GM18868 (cell line): ENCODE measurements around the gene SCYGR4.
A peak's percentile ranks its signal among the peaks of the same experiment; 100 is the strongest.

ENCODE experiments used
- ATAC-seq: cut with Tn5 transposase; IDR thresholded peaks from one replicate; pipeline ENCODE4 v1.9.1; 2021; ENCODE audit warnings: mild to moderate bottlenecking, moderate library complexity; ENCODE audit not compliant: unreplicated experiment

The SCYGR4 gene

DNA sequence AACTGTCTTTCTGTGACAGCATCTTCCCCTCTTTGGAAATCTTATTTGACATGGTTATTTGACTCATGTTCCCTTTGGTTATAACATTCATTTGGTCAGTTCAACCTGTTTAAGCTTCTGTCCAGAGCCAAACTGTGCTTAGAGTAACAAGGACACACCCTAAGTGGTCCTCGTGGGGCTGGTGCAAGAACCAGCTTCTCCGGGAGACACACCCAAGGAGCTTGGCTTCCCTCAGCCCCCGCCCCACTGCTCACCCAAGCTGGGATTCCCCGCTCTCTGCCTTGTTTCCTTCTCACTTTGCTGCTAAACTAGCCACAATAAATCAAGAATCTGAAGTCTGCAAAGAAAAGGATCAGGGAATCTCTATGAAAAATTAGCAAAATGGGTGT lies 4.0 kb upstream of the SCYGR4 start:
- no peak for ATAC-seq

DNA sequence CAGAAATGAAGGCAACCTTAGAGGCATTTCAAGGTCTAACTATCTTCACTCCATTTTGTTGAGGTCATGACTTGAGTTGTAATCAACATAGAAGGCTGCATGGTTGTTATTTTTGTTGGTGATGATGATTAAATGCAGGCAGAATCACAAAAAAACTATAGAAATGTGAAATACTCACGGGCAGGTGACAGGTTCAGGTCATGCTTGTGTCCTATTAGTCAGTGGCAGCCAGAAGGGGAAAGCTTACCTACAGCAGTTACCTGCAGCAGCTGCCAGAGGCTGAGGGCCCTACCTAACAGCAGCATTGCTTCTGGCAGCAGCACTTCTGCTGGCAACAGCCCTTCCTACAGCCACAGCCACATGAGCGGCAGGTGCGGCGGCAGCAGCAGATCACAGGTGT lies 3.1 kb upstream of the SCYGR4 start:
- ATAC-seq, result no peak

DNA sequence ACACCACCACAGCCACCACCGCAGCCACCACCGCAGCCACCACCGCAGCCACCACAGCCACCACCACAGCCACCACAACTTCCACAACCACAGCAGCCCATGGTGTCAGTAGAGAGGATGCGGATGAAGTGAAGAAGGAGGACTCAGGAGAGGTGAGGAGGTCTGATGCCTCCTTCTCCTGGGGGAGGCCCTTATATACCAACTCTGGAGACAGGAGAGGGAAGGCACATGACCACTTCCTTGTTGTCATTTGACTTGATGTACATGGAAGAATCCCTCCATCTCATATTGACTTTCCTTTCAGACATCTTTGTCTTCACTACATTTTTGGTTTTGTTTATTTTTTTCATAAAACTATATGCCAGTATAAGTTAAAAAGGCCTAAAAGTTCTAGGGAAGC lies 2.6 kb upstream of the SCYGR4 start, which contains the start of gene SCYGR3:
Gene SCYGR3 (minus strand): TSS at position 101 of the 400 bp plus-strand sequence. CDS start 0 bp downstream, at position 101.
- no peak for ATAC-seq

DNA sequence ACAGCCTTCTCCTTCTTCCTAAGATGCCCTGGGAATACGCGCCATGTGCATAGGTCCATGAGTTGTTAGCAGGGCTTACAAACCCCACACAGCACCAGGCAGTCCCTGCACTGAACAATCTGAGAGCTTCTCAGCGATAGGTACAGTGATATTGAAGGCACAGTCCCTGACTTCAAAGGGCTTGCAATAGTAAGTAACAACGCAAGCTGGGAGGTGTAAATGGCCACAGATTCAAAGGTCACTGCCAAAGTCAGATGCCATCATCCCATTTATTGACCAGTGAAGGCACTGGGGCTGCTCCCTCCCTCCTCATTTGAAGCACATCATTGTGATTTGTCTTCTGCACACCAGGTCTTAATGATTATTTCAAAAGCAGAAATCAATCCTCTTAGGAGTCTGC lies 2.1 kb upstream of the SCYGR4 start:
- ATAC-seq, result no peak

DNA sequence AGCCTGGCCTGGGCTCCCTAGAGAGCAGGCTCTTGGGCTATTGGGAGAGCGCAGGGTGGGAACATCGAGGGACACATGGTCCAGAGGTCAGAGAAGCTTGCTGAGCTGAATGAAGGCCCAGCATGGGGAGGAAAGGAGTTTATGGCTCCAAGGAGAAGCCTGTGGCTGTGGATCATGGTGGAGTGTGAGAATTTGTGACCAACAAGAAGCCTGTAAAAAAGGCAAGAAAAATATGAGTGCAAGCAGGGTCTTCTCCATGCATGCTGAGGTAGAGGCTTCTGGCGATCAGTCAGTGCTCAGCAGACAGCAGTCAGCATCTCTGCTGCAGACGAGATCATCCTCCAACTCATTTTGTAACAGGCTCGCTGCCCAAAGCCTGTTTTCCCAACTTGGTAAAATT lies 1.4 kb upstream of the SCYGR4 start:
- no peak for ATAC-seq

DNA sequence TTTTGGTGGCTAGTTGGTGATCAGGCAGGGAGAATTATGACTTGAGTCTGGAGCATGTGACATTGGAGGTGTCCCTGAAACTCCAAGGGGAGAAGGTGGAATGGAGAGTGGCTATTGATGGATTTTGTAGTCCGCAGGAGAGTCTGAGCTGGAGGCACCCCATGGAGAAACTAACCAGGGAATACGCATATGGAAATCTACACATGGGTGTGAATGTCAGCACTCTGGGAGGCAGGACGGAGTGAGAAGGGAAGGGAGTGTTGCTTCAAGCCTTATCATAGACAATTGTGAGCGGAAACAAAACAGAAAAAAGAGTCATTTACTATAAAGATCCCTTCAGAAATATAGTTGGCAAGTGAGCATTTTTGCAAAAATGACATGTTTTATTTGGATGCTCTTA lies 667 bp upstream of the SCYGR4 start:
- ATAC-seq, result no peak

DNA sequence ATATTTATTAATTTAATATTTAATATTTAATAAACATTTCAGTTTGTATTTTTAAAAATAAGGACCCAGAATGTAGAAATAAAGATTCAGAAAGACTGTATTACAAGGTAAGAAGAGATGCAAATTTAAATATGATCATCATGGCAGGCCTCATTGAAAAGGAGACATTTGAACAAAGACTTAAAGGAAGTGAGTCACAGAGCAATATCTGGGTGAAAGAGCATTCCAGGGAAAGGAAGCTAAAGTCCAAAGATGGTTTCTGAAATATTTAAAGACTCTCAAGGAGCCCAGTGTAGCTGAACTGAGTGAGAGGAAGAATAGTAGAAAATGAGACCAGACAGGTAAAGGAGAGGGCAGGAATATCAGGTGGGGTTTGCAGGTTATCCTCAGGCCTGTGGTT lies 5.9 kb downstream of the SCYGR4 start:
- ATAC-seq, result no peak

DNA sequence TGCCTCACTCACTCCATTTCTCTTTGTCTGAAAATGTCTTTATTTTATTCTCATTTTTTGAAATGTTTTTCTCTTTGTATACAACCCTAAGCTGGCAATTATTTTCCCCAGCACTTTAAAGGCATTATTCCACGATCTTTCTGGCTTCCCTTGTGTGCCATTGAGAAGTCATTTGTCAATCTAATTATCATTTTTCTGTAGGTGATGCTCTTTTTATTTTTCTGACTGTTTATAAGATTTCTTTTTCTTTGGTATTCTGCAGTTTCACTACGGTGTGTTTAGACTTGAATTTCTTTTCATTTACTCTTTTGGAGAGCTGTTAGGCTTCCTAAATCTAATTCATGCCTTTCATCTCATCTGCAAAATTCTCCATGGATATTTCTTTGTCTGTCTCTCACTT lies 8.1 kb downstream of the SCYGR4 start:
- ATAC-seq, result no peak

DNA sequence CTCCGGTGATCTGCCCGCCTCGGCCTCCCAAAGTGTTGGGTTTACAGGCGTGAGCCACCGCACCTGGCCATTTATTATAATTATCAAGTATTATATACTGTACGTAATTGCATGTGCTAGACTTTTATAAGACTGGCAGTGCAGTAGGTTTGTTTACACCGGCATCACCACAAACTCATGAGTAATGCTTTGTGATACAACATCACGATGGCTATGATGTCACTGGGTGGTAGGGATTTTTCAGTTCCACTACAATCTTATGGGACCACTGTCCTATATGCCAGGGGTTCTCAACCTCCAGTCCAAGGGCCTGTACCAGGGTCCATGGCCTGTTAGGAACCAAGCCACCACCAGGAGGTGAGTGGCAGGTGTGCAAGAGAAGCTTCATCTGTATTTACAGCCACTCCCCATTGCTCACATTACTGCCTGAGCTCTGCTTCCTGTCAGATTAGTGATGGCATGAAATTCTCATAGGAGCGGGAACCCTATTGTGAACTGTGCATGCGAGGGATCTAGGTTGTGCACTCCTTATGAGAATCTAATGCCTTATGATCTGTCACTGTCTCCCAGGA lies 9.4 kb downstream of the SCYGR4 start:
- ATAC-seq, result no peak

DNA sequence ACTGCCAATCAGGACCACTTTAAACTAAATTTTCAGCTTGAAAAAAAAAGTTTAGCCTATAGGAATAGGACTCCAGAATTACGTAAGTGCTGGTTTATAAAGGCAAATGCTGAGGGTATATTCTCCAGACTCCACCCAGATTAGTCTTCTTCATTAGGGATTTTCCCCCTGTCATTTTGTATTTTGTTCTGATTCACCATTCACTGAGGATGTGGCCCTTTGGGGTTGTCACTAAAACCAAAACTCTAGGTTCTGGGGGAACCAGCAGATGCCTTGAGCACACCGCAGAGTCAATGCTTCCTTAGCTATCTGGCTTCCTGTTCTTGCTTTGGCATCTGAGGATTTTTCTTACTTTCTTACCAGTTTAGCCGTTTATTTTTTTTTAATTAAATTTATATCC lies 10.5 kb downstream of the SCYGR4 start:
- peak; percentile 100 for ATAC-seq

DNA sequence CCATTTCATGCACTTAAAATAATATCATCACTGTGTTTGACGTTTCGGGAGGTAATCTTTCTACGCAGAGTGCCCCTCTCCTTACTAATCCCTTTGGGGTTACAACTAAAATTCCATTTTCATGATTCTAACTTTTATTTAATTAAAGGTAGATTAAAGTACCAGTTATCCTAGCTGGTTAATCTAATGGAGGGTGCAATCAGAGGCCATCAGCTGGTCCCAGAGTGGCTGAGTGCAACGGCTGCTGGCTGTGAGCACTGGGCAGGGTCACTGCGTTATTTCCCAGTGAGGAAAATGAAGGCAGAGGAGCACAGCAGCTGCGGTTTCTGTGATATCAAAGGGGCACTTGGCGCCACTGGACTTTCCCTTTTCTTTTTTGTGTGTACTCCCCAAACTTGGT lies 12.1 kb downstream of the SCYGR4 start:
- no peak for ATAC-seq

DNA sequence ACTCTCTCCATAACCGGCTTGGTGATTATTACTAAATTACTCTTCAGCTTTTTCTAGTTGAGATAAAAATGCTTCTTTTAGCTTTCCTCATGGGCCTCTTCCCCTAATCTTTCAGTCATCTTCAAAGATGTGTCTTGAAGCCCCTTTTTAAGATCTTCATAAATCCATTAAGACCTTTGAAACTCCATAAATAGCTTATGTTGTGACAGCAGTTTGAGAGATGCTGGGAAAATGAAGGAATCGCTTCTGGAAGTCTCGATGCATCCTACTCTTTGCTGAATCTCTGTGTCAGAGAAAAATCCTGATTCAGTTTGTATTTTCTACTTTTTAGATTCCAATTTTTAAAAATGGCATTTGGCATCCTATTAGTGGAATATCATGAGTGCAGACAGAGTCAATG lies 13.0 kb downstream of the SCYGR4 start:
- no peak for ATAC-seq

DNA sequence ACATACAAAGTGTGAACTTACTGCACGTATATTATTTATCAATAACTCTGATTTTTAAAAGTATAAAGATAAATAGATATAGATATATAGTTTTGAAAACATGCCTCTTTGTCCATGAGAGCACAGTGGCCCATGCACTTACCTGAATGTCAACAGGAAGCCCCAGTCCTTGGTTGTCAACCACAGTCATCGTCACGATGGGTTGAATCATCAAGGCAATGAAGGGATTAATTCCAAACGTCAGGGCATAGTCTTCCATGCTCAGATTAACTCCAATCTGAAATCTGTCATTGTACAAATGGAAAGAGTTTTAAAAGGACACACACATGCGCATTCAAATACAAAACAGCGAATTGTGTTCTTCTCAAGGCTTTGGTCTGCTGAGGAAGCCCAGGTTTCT lies 15.5 kb downstream of the SCYGR4 start:
- ATAC-seq, result no peak

DNA sequence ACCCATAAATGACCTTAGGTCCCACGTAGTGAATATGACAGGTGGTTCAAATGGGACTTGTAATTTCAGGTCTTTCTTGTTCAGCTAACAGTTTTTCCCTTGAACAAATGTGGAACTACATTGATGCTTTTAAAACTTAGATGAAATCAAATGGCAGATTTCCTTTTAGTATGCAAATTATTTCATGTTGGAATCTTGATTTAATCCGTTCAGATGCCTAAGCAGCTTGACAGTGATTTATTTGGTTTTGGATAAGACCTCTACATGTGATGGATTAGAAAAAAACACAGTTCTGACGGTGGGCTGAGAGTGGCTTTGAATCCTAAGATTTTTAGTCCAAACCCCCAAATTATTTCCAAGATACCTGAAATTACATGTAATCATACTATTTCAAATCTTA lies 16.9 kb downstream of the SCYGR4 start:
- ATAC-seq, result no peak

DNA sequence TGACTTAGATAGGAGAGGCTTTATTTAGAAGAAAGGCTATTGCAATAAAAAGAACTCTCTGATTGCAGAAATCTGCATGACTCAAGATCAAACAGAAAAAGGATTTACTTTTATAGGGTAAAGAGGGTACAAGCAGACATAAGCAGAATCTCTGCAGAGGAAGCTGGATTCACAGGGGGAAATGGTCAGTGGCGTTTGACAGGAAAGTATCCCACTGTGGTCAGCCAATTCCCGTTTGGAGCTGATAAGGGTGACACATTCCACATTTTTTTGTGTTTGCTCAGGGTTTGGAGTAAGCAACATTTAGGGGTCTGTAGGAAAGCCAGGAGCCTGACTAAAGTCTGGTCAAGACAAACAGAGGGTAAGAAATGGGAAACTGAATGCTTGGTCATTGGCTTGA lies 25.4 kb downstream of the SCYGR4 start:
- no peak for ATAC-seq

DNA sequence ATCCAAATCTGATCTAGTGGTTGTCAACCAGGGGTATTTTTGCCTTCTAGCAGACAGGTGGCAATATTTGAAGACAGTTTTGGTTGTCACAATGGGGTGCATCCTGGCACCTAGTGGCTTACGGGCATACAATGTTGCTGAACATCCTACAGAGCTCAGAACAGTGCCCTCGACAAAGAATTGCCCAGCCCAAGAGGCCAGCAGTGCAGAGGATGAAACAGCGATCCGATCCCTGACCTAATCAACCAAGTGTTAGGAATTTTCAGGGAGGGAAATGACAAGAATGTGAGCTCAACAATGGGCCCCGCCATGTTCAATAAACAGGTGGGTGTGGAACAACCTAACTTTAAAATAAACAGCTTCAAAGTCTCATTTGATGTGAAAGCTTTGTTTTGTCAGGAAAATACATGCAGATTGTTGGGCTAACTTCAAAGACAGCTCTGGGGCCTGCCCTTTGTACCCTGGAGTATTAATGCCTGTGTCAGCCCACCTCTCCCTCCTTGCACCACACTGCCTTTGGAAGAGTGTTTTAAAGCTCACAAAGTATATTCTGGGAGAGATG lies 26.8 kb downstream of the SCYGR4 start:
- ATAC-seq, result peak; percentile 50

DNA sequence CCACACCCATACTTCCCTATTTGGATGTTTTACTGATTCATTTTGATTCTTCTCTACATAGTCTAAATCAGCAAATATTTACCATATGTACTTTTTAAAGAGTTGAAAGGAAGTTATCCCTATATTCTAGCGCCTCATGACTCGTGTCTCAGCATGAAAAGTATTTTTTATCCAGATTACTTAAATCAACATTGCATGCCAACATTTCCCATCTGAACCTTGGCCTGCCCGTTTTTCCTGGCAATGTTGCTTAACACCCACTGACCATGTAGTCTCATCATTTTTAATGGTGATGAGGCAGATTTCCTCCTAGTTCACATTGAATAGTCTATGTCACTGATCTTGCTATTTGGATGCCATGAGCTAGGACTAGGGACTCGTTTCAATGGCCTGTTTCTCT lies 36.1 kb downstream of the SCYGR4 start:
- no peak for ATAC-seq

DNA sequence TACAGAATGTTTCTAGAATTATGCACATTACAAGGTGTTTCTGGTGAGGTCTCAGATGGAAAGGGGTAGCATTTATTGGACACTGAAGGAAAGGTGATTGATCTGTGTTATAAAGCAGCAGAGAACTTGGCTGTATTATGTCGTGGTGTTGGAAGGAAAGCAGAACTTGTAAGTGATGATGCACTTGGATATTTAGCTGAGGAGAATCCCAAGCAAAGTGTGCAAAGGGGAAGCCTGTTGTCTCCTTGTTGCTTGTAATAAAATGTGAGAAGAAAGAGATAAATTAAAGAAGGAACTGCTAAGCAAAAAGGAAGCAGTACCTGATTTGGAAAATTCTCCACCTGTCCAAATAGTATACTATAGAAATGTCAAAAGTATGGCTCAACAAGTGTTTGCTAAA lies 37.1 kb downstream of the SCYGR4 start:
- no peak for ATAC-seq

DNA sequence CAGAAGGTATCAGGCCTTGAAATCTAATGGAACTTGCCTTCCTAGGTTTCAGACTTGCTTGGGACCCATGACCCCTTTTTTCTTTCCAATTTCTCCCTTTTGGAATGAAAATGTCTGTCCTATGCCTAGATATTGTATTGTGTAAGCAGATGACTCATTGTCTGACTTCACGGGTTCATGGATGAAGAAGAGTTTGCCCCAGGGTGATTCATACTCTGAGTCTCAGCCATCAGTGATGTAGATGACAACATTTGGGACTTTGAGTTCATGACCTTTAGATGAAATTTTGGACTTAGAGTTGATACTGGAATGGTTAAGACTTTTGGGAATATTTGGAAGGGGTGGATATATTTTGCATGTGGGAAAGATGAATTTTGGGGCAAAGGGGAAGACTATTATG lies 38.2 kb downstream of the SCYGR4 start:
- ATAC-seq, result peak; percentile 56

DNA sequence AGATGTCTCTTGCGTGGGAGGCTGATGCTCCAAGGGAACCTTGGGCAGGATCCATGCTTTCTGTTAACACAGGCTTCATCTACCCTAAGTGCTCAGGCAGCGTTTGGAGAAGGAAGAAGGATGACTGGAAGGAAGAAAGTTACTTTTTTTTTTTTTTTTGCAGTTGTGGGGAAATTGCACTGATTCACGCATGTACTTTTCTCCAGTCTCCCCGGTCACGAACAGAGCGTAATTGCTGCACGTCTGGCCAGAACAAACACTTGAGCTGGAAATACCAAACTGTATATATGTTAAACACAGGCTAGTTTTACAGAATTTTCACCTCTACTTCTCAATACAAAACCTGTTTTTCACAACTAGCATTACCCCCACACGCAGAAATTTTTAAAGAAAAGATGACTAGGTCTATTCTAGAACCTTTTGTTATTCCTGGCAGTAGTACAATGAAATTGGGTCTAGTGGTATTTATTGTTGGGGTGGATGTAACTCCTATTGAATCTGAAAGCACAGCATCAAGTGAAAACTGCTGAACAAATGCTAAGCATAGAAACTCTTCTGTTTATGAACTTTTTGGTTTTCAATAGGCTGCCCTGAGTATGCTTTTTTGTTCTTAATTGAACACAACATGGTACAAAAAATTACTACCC lies 40.0 kb downstream of the SCYGR4 start:
- no peak for ATAC-seq

DNA sequence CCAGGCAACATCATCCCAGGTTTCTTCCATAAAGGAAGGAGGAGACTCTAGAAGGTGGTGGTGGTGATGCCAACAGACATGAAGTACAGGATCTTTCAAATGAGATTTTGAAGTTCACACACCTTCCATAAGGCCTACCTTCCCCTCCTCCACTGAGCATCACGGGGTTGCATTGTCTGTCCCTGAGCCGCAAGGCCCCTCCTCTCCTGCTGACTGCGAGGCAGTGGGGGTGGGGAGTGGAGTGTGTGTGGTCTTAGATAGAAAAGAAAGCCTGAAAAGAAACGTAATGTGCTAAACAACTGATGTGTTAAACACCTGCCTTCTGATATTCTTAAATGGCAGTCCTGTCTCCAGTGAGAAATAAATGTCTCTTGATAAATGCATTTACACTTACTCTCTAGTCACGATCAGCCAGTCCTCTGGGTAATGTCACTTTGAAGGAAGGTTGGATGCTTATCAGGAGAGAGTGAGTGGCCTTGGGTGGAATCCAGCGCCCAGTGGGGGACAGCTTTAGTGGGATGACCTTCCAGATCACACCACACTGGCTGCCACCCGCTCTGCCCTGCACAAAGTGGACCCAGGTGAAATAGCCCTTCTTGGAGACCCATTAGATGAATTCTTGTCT lies 43.8 kb downstream of the SCYGR4 start:
- ATAC-seq, result no peak

DNA sequence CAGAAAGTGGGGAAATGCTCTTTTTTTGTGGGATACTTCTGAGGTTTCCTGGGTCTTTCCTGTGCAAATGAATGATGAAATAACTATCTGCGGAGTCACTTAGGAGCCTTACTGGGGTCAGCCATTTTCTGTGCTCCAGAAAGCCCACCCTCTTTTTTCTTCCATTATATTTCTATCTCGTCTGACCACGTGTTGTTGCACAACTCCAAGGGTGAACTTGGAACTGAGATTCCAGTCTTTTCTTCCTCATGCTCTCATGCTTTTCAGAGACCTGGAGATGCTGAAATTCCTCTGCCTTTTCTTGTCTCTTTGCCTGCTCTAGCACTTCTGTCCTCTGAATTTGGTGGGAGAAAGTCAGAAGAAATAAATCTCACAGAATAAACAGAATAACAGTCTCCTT lies 44.5 kb downstream of the SCYGR4 start:
- no peak for ATAC-seq
